IMR-90 (cell line): ENCODE measurements around the gene SH2B3. TPM values are rescaled to one million over a fixed set of nuclear protein-coding genes. Genes with fewer than 3 reads are reported as not detected.

Experiments
- ATAC-seq: fragments of 200-7000 bp; cut with Tn5 transposase; 2 replicates; pipeline ENCODE4 v1.9.1; 2020; ENCODE audit warnings: low read depth, mild to moderate bottlenecking, moderate library complexity
- BruUV-seq: library from RNA; stranded (reverse); fragments of 400-500 nt; replicated peaks from 2 replicates; lab custom pipeline; 2021; lab: Mats Ljungman, UMichigan
- CTCF ChIA-PET: fragments of 300-600 bp; formaldehyde crosslinking; extraction: SDS; loops from one replicate; lab custom pipeline; 2021; ENCODE audit warnings: antibody characterized with exemption; lab: Yijun Ruan, JAX
- POLR2A ChIA-PET: fragments of 300-600 bp; sonication (Branson Sonifier 250); formaldehyde crosslinking; loops from one replicate; lab custom pipeline; 2022; ENCODE audit warnings: antibody characterized with exemption; ENCODE audit not compliant: unreplicated experiment; lab: Charles Lee
- DNase-seq: peaks from one replicate; pipeline ENCODE4 v3.0.0; 2013
- H2AFZ ChIP-seq: replicated peaks from 2 replicates; pipeline ENCODE3; 2013; ENCODE audit warnings: low read length, mild to moderate bottlenecking; ENCODE audit not compliant: poor library complexity
- H2AK5ac ChIP-seq: 2 replicates; pipeline ENCODE4 v1.6.1; 2013; ENCODE audit warnings: low read depth, low read length, inconsistent platforms
- H2AK9ac ChIP-seq: replicated peaks from 2 replicates; pipeline ENCODE3; 2013; ENCODE audit warnings: mild to moderate bottlenecking, low read depth, low read length, moderate library complexity; ENCODE audit not compliant: poor library complexity
- H2BK120ac ChIP-seq: 2 replicates; pipeline ENCODE4 v1.6.1; 2013; ENCODE audit warnings: low read depth, low read length, inconsistent platforms
- H2BK15ac ChIP-seq: 3 replicates; pipeline ENCODE4 v1.6.1; 2013; ENCODE audit warnings: low read depth, low read length, inconsistent platforms
- H2BK20ac ChIP-seq: 2 replicates; pipeline ENCODE4 v1.6.1; 2013; ENCODE audit warnings: low read depth, mild to moderate bottlenecking, inconsistent platforms, low read length, moderate library complexity
- H2BK5ac ChIP-seq: 2 replicates; pipeline ENCODE4 v1.6.1; 2013; ENCODE audit warnings: mild to moderate bottlenecking, low read depth, low read length, inconsistent platforms; ENCODE audit not compliant: poor library complexity, severe bottlenecking
- H3K14ac ChIP-seq: replicated peaks from 2 replicates; pipeline ENCODE4 v1.6.1; 2013; ENCODE audit warnings: low read depth, low read length, inconsistent platforms
- H3K18ac ChIP-seq: 2 replicates; pipeline ENCODE4 v1.6.1; 2013; ENCODE audit warnings: low read depth, low read length, control low read depth
- H3K23ac ChIP-seq: 2 replicates; pipeline ENCODE4 v1.6.1; 2013; ENCODE audit warnings: low read depth, low read length, inconsistent platforms
- H3K27ac ChIP-seq: 2 replicates; pipeline ENCODE4 v1.5.1; 2013; ENCODE audit warnings: mild to moderate bottlenecking, control low read depth, low read length; ENCODE audit not compliant: insufficient read depth
- H3K27me3 ChIP-seq: 2 replicates; pipeline ENCODE4 v1.6.1; 2013; ENCODE audit warnings: low read length; ENCODE audit not compliant: control insufficient read depth, insufficient read depth
- H3K36me3 ChIP-seq: 2 replicates; pipeline ENCODE4 v1.6.1; 2013; ENCODE audit warnings: low read length, mixed read lengths; ENCODE audit not compliant: control insufficient read depth, insufficient read depth
- H3K4ac ChIP-seq: 2 replicates; pipeline ENCODE4 v1.6.1; 2013; ENCODE audit warnings: low read depth, low read length, inconsistent platforms
- H3K4me1 ChIP-seq: 2 replicates; pipeline ENCODE4 v1.6.1; 2013; ENCODE audit warnings: low read length, mixed read lengths; ENCODE audit not compliant: control insufficient read depth, insufficient read depth
- H3K4me2 ChIP-seq: 2 replicates; pipeline ENCODE4 v1.6.1; 2013; ENCODE audit warnings: low read depth, mild to moderate bottlenecking, control low read depth, low read length, moderate library complexity
- H3K4me3 ChIP-seq: 2 replicates; pipeline ENCODE4 v1.5.1; 2013; ENCODE audit warnings: low read depth, mild to moderate bottlenecking, control low read depth, low read length, moderate library complexity; ENCODE audit not compliant: insufficient read depth
- H3K56ac ChIP-seq: 2 replicates; pipeline ENCODE4 v1.6.1; 2013; ENCODE audit warnings: low read length, inconsistent platforms; ENCODE audit not compliant: insufficient read depth; ENCODE audit errors: extremely low read depth
- H3K79me1 ChIP-seq, 2 experiments: 2 replicates each; pipeline ENCODE4 v1.6.1; 2013; ENCODE audit warnings: low read length in 2 of 2, inconsistent platforms in 1 of 2, low read depth in 1 of 2
- H3K9ac ChIP-seq: 2 replicates; pipeline ENCODE4 v1.6.1; 2013; ENCODE audit warnings: low read depth, low read length, control low read depth
- H3K9me1 ChIP-seq: 2 replicates; pipeline ENCODE4 v1.6.1; 2013; ENCODE audit warnings: low read length, inconsistent platforms; ENCODE audit not compliant: insufficient read depth
- H3K9me3 ChIP-seq: 2 replicates; pipeline ENCODE4 v1.6.1; 2013; ENCODE audit warnings: low read length; ENCODE audit not compliant: control insufficient read depth, insufficient read depth
- H4K20me1 ChIP-seq: 2 replicates; pipeline ENCODE4 v1.6.1; 2013; ENCODE audit warnings: low read length, inconsistent platforms; ENCODE audit not compliant: insufficient read depth
- H4K5ac ChIP-seq: 2 replicates; pipeline ENCODE4 v1.6.1; 2013; ENCODE audit warnings: mild to moderate bottlenecking, low read depth, low read length, control low read depth
- H4K8ac ChIP-seq, 2 experiments: 2 replicates each; pipeline ENCODE4 v1.6.1; 2013; ENCODE audit warnings: low read depth in 2 of 2, low read length in 2 of 2, control low read depth in 1 of 2, inconsistent platforms in 1 of 2
- H4K91ac ChIP-seq: 2 replicates; pipeline ENCODE4 v1.6.1; 2013; ENCODE audit warnings: low read depth, low read length, inconsistent platforms; ENCODE audit not compliant: insufficient read depth
- BHLHE40 ChIP-seq: fragments of 150-350 bp; IDR thresholded peaks from 2 replicates; pipeline ENCODE4 v1.6.1; 2016; ENCODE audit warnings: mild to moderate bottlenecking, low read depth, low read length
- CEBPB ChIP-seq: IDR thresholded peaks from 2 replicates; pipeline ENCODE4 v1.6.1; 2012; ENCODE audit warnings: low read depth, low read length, improper control_type of control experiment
- CHD1 ChIP-seq: IDR thresholded peaks from 2 replicates; pipeline ENCODE4 v1.6.1; 2012; ENCODE audit warnings: low read depth, low read length, improper control_type of control experiment
- CTCF ChIP-seq: conservative IDR thresholded peaks from 2 replicates; pipeline ENCODE4 v1.5.1; 2012; ENCODE audit warnings: mild to moderate bottlenecking, low read depth, low read length, improper control_type of control experiment
- ELK1 ChIP-seq: fragments of 150-350 bp; IDR thresholded peaks from 2 replicates; pipeline ENCODE4 v1.6.1; 2016; ENCODE audit warnings: low read depth, mild to moderate bottlenecking, low read length, moderate library complexity, borderline replicate concordance
- FOS ChIP-seq: fragments of 150-350 bp; IDR thresholded peaks from 2 replicates; pipeline ENCODE4 v1.6.1; 2016; ENCODE audit warnings: low read depth, low read length
- MAFK ChIP-seq: IDR thresholded peaks from 2 replicates; pipeline ENCODE4 v1.6.1; 2012; ENCODE audit warnings: low read depth, low read length, improper control_type of control experiment
- MXI1 ChIP-seq: IDR thresholded peaks from 2 replicates; pipeline ENCODE4 v1.6.1; 2012; ENCODE audit warnings: low read depth, mild to moderate bottlenecking, low read length, moderate library complexity, borderline replicate concordance
- NFE2L2 ChIP-seq: fragments of 150-350 bp; IDR thresholded peaks from 2 replicates; pipeline ENCODE4 v1.6.1; 2016; ENCODE audit warnings: low read depth, mild to moderate bottlenecking, low read length
- POLR2A ChIP-seq: IDR thresholded peaks from 2 replicates; pipeline ENCODE4 v1.6.1; 2012; ENCODE audit warnings: mild to moderate bottlenecking, low read depth, low read length
- RAD21 ChIP-seq: IDR thresholded peaks from 2 replicates; pipeline ENCODE4 v1.6.1; 2012; ENCODE audit warnings: low read length, improper control_type of control experiment
- RFX5 ChIP-seq: IDR thresholded peaks from 2 replicates; pipeline ENCODE4 v1.8.0; 2012; ENCODE audit warnings: low read depth, mild to moderate bottlenecking, low read length, moderate library complexity
- SMC3 ChIP-seq: fragments of 150-350 bp; IDR thresholded peaks from 2 replicates; pipeline ENCODE4 v1.6.1; 2016; ENCODE audit warnings: low read depth, mild to moderate bottlenecking, antibody characterized with exemption, low read length, moderate library complexity
- USF2 ChIP-seq: fragments of 150-350 bp; IDR thresholded peaks from 2 replicates; pipeline ENCODE4 v1.6.1; 2017; ENCODE audit warnings: mild to moderate bottlenecking, antibody characterized with exemption, low read length, low read depth
- WGBS, 2 experiments: methylation state at CpG; one replicate each; pipeline versions ENCODE4 v1.1.5 to v1.1.7; 2013; ENCODE audit warnings: missing lambda C conversion rate in 2 of 2; ENCODE audit not compliant: insufficient read length in 1 of 2; ENCODE audit errors: extremely low coverage in 2 of 2; 5-methylcytosine and 5-hydroxymethylcytosine counted together
- dilution Hi-C: fragments of 300-500 bp; cut with HindIII; formaldehyde crosslinking; loops from one replicate; pipeline ENCODE4 v1.14.3; 2018; ENCODE audit warnings: low sequenced_read_pairs; ENCODE audit not compliant: unreplicated experiment
- in situ Hi-C: fragments of 300-500 bp; cut with MboI; formaldehyde crosslinking; loops from 3 replicates; pipeline ENCODE4 v1.14.3; 2019; ENCODE audit warnings: low sequenced_read_pairs, inconsistent platforms, mixed read lengths
- intact Hi-C: fragments of 100-400 bp; cut with micrococcal nuclease; formaldehyde crosslinking; loops from 2 replicates; pipeline ENCODE4 v1.10.0; 2022
- polyA plus RNA-seq, 3 experiments: library from polyadenylated mRNA; depleted of rRNA; stranded (reverse); fragments of >200 nt; gene quantifications; 2 replicates each; pipeline ENCODE4 v1.2.3, GENCODE V29; 2012; ENCODE audit warnings: low replicate concordance in 1 of 3
- total RNA-seq: library from RNA; depleted of rRNA; stranded (reverse); fragments of >200 nt; gene quantifications from 2 replicates; pipeline ENCODE4 v1.2.3, GENCODE V29; 2012

The SH2B3 gene
- total and polyA plus RNA-seq, 2 of the 4 experiments (the other 2 are of a cell fraction): 9.3 to 20.2 TPM

GRCh38 chr12:111405149-111405858 is 419 bp upstream of the SH2B3 start:
- ChIA-PET POLR2A (no interaction called here), CTCF (no interaction called here)
- Histone ChIP-seq H2BK120ac (peak overlapping the region; percentile 66), H3K9me1 (peaks cover 12% of the 10 kb centered on the region), H3K9ac (0 out of 2 replicates have a peak overlapping the region, but pooled peaks have one; percentile 21), H3K36me3 (no peaks in the 10 kb centered on the region), H3K9me3 (no peaks in the 10 kb centered on the region), H3K56ac (0 out of 2 replicates have a peak overlapping the region, but pooled peaks have one; percentile 21), H3K27me3 (no peaks in the 10 kb centered on the region), H4K91ac (peak overlapping the region; percentile 78), H3K4me3 (peak overlapping the region; percentile 55), H2BK20ac (no peak overlapping the region), H3K14ac (0 out of 2 replicates have a peak overlapping the region, but pooled peaks have one; percentile 33), H3K4me1 (peaks cover 24% of the 10 kb centered on the region), H3K27ac (peak overlapping the region; percentile 2; the same call in 1 of the 2 replicates), H4K20me1 (peaks cover 18% of the 10 kb centered on the region), H3K23ac (0 out of 2 replicates have a peak overlapping the region, but pooled peaks have one; percentile 17), H3K18ac (no peak overlapping the region; the same call in 1 of the 2 replicates), H3K79me1 (peaks cover 4 to 40% of the 10 kb centered on the region in 2 experiments; a peak in 3 of 4 replicates), H2AK5ac (peak overlapping the region; percentile 77; the same call in 1 of the 2 replicates), H2AFZ (peak overlapping the region; percentile 94), H3K4ac (peak overlapping the region; percentile 38), H2BK5ac (no peak overlapping the region), H4K5ac (no peak overlapping the region; the same call in 1 of the 2 replicates), H3K4me2 (peak overlapping the region; percentile 52), H2AK9ac (peak overlapping the region; percentile 76), H2BK15ac (0 out of 3 replicates have a peak overlapping the region, but pooled peaks have one; percentile 42), H4K8ac (peak overlapping the region; percentile 78 to 93; a peak in 2 of 4 replicates)
- no TSS peak for BruUV-seq
- ATAC-seq: peak; percentile 88
- intact Hi-C loops: no loop called here
- WGBS, 2 experiments: 11% methylated on average over 5 of the region's 59 CpGs; no CpG with 5 or more reads in 1 of the 2 experiments
- in situ Hi-C loops: no loop called here
- DNase-seq: peak; percentile 86
- dilution Hi-C loops: no loop called here
- TF ChIP-seq SMC3 (no peak), MXI1 (no peak), POLR2A (no peak), RAD21 (no peak), CHD1 (no peak), CEBPB (peak; percentile 73), FOS (no peak), MAFK (no peak), USF2 (peak; percentile 85), CTCF (peak; percentile 32; the same call in 1 of the 2 replicates), RFX5 (0 out of 2 replicates have a peak, but pooled peaks have one; percentile 12), BHLHE40 (peak; percentile 82), NFE2L2 (no peak), ELK1 (no peak)
